Tibial nerve (tissue), 4 donors: ENCODE results near the gene RPS6KA3. TPM values are rescaled to one million over a fixed set of nuclear protein-coding genes. Genes with fewer than 3 reads are reported as not detected.
A peak's percentile ranks its signal among the peaks of the same experiment; 100 is the strongest.

Experiments used
- DNase-seq, 2 donors: peaks; one replicate each; pipeline ENCODE4 v3.0.0-alpha.2; 2019; ENCODE audit warnings: low spot score in 2 of 2
- H3K27ac ChIP-seq, 4 donors: fragments of 200-600 bp; sonication (generic) in 3 of 4; one replicate each; pipeline ENCODE4 v1.5.1; 2017 to 2019; ENCODE audit warnings: mild to moderate bottlenecking in 1 of 4
- H3K27me3 ChIP-seq, 2 donors: fragments of 200-600 bp; sonication (generic) in 1 of 2; one replicate each; pipeline versions ENCODE4 v1.5.1 to v1.6.0; 2017 to 2019
- H3K36me3 ChIP-seq, 3 donors: fragments of 200-600 bp; sonication (generic); one replicate each; pipeline ENCODE4 v1.5.1; 2018 to 2019
- H3K4me1 ChIP-seq, 4 donors: fragments of 200-600 bp; sonication (generic) in 3 of 4; one replicate each; pipeline ENCODE4 v1.5.1; 2017 to 2019
- H3K4me3 ChIP-seq, 4 donors: fragments of 200-600 bp; sonication (generic) in 3 of 4; one replicate each; pipeline ENCODE4 v1.5.1; 2017 to 2019; ENCODE audit warnings: mild to moderate bottlenecking in 1 of 4, moderate library complexity in 1 of 4
- H3K9me3 ChIP-seq, 4 donors: fragments of 200-600 bp; sonication (generic) in 3 of 4; one replicate each; pipeline ENCODE4 v1.5.1; 2017 to 2019
- CTCF ChIP-seq, 5 experiments: fragments of 200-600 bp in 3 of 5; fragments of 450-650 bp in 2 of 5; sonication (generic) in 3 of 5; IDR thresholded peaks; one replicate each; pipeline ENCODE4 v1.5.1; 2016 to 2019; ENCODE audit warnings: antibody characterized with exemption in 5 of 5, mild to moderate bottlenecking in 3 of 5, moderate library complexity in 2 of 5
- EP300 ChIP-seq, 2 donors: sonication (generic); formaldehyde crosslinking; IDR thresholded peaks; one replicate each; pipeline ENCODE4 v1.6.1; 2017; ENCODE audit warnings: antibody characterized with exemption in 2 of 2, mild to moderate bottlenecking in 1 of 2
- POLR2A ChIP-seq, 2 donors: fragments of 450-650 bp; IDR thresholded peaks; one replicate each; pipeline ENCODE4 v1.6.1; 2017; ENCODE audit warnings: antibody characterized with exemption in 2 of 2, mild to moderate bottlenecking in 2 of 2, moderate library complexity in 2 of 2
- WGBS, 2 donors: methylation state at CpG; one replicate each; pipeline ENCODE4 v1.1.5; 2018; 5-methylcytosine and 5-hydroxymethylcytosine counted together
- total RNA-seq, 4 donors: library from RNA; depleted of rRNA; stranded (reverse); fragments of >200 nt; gene quantifications; one replicate each; pipeline ENCODE4 v1.1.0, GENCODE V29; 2016

RPS6KA3 gene
- total RNA-seq, 4 donors from 2014 or later: 22.0 to 33.9 (median 32.6) TPM

DNA sequence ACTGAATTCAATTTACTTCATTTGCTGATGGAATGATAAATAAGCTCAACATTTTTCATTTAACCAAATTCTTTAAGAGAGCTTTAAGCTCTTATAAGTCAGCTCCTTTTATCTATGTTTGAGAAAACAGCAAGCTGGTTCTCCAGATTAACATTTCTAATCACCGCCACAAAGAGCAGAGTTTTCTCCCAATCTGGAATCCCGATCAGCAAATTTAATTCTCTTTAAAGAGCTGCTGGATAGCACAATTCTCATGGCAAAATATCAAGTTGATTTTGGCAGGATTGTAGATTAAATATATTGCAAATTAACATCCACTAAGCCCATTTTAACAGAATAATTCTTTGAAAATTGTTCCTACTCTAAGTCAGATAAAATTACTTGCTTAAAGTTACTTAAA, 48.8 kb downstream of the RPS6KA3 start:
- no peaks in the 10 kb centered on the region for H3K9me3 ChIP-seq
- TF ChIP-seq CTCF (IDR thresholded peaks at IDR 0.05) (no peak), EP300 (IDR thresholded peaks at IDR 0.05) (no peak), POLR2A (IDR thresholded peaks at IDR 0.05) (no peak)
- H3K4me1 ChIP-seq: no peaks in the 10 kb centered on the region
- no peaks in the 10 kb centered on the region for H3K36me3 ChIP-seq
- no peak for DNase-seq
- H3K27ac ChIP-seq: peak overlapping the region in 2 of 4 donors; percentile 14 to 58
- 36 to 71% methylated on average over 2 of the region's 2 CpGs for WGBS, 2 donors
- H3K4me3 ChIP-seq: peak overlapping the region in 1 of 4 donors; percentile 5
- H3K27me3 ChIP-seq: peaks cover 0 to 6% of the 10 kb centered on the region in 2 donors

- TF ChIP-seq POLR2A (IDR thresholded peaks at IDR 0.05): no peak
- no peak for TF ChIP-seq CTCF (IDR thresholded peaks at IDR 0.05)
- no peak for TF ChIP-seq EP300 (IDR thresholded peaks at IDR 0.05)
- H3K27ac ChIP-seq: peak overlapping the region in 2 of 4 donors; percentile 14 to 58
- H3K4me1 ChIP-seq: no peaks in the 10 kb centered on the region
- H3K9me3 ChIP-seq: no peaks in the 10 kb centered on the region
- H3K27me3 ChIP-seq: peaks cover 0 to 6% of the 10 kb centered on the region in 2 donors
- WGBS, 2 donors: 0 to 30% methylated on average over 1 of the region's 1 CpG
- no peaks in the 10 kb centered on the region for H3K36me3 ChIP-seq
- no peak for DNase-seq
- no peak overlapping the region for H3K4me3 ChIP-seq
Observed at GRCh38 chrX:20217271-20217670, 49.4 kb downstream of the RPS6KA3 start.

DNA sequence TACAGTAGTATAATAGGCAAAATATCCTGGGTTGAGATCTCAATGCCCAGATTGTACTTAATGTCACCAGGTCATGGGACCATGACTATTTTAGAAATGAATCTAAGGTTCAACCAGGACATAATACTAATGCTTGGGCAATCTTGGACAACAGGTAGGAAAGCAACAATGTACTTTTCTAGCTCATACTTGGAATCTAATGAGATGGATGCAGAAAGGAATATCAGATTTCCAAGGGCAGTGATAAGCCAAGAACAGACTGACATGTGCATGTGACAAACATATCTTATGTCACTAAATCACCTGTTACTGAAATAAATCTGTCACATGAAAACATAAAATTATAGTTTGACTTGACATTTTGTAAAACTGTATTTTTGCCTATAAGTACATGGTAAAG, 51.1 kb downstream of the RPS6KA3 start:
- no peak for DNase-seq
- no peak overlapping the region for H3K27ac ChIP-seq
- no peaks in the 10 kb centered on the region for H3K36me3 ChIP-seq
- H3K27me3 ChIP-seq: peaks cover 0 to 6% of the 10 kb centered on the region in 2 donors
- H3K9me3 ChIP-seq: no peaks in the 10 kb centered on the region
- no peaks in the 10 kb centered on the region for H3K4me1 ChIP-seq
- no peak overlapping the region for H3K4me3 ChIP-seq
- TF ChIP-seq POLR2A (IDR thresholded peaks at IDR 0.05) (no peak), EP300 (IDR thresholded peaks at IDR 0.05) (no peak), CTCF (IDR thresholded peaks at IDR 0.05) (no peak)

DNA sequence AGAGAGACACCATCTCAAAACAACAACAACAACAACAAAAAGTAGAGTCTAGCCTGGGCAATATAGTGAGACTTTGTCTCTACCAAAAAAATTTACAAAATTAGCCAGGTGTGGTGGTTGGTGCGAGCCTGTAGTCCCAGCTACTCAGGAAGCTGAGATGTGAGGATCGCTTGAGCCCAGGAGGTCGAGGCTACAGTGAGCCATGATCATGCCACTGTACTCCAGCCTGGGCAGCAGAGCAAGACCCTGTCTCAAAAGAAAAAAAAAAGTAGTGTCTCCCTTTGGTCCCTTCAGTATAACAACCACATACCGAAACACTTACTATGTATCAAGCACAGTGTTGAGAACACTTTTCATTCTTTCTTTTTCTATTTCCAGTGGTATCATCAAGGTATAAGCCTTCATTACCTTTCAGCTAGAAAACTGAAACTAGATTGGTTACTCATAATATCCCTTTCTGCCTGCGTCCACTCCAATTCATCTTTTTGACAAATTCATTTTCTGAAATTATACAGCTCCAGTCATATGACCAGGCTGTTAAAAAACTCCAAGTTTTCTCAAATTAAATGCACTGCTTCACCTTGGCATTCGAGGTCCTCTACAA, 54.1 kb downstream of the RPS6KA3 start:
- TF ChIP-seq EP300 (IDR thresholded peaks at IDR 0.05): no peak
- TF ChIP-seq CTCF (IDR thresholded peaks at IDR 0.05): no peak
- TF ChIP-seq POLR2A (IDR thresholded peaks at IDR 0.05): no peak
- 87 to 93% methylated on average over 6 of the region's 6 CpGs for WGBS, 2 donors

DNA sequence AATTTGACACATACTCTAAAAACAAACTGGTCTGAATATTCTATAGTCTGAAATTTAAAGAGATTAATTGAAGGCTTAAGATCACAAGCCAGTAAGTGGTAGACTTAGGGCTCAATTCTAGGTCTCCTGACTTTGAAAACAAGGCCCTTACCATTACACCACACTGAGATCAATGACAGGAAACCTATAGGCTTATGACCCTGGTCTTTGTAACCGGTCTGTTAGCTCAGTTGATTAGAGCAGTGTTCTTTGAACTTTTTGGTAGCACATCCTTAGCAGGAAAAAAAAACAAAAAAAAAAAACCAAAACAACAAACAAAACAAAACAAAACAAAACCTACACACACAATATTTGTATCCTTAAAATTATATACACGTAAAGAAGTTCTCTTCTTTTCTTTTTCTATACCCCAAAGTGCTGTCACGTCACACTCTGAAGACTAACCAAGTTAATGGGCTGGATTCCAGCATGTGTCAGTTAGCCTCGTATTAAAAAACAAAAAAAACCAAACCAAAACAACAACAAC, 55.4 kb downstream of the RPS6KA3 start:
- 78 to 82% methylated on average over 4 of the region's 4 CpGs for WGBS, 2 donors
- TF ChIP-seq POLR2A (IDR thresholded peaks at IDR 0.05): no peak
- TF ChIP-seq CTCF (IDR thresholded peaks at IDR 0.05): no peak
- no peak for TF ChIP-seq EP300 (IDR thresholded peaks at IDR 0.05)
- H3K36me3 ChIP-seq: peaks cover 0 to 4% (median 0%) of the 10 kb centered on the region in 3 donors

More for the DNA sequence above, 54.1 kb downstream of the RPS6KA3 start:
- no peak for DNase-seq
- no peaks in the 10 kb centered on the region for H3K27me3 ChIP-seq
- H3K4me3 ChIP-seq: no peak overlapping the region
- no peaks in the 10 kb centered on the region for H3K4me1 ChIP-seq
- H3K36me3 ChIP-seq: peaks cover 0 to 4% (median 0%) of the 10 kb centered on the region in 3 donors
- no peak overlapping the region for H3K27ac ChIP-seq
- no peaks in the 10 kb centered on the region for H3K9me3 ChIP-seq

More for the DNA sequence above, 55.4 kb downstream of the RPS6KA3 start:
- Histone ChIP-seq H3K27me3 (no peaks in the 10 kb centered on the region), H3K4me1 (no peaks in the 10 kb centered on the region), H3K27ac (no peak overlapping the region), H3K9me3 (no peaks in the 10 kb centered on the region), H3K4me3 (no peak overlapping the region)
- DNase-seq: no peak
